ENCODE results near the gene CGB3.
A peak's percentile ranks its signal among the peaks of the same experiment; 100 is the strongest.
"Not testable (repeated sequence)": the region's sequence is repeated elsewhere in the genome, so short reads cannot be mapped to it uniquely, and the experiment has no call there.

Gene CGB3

DNA sequence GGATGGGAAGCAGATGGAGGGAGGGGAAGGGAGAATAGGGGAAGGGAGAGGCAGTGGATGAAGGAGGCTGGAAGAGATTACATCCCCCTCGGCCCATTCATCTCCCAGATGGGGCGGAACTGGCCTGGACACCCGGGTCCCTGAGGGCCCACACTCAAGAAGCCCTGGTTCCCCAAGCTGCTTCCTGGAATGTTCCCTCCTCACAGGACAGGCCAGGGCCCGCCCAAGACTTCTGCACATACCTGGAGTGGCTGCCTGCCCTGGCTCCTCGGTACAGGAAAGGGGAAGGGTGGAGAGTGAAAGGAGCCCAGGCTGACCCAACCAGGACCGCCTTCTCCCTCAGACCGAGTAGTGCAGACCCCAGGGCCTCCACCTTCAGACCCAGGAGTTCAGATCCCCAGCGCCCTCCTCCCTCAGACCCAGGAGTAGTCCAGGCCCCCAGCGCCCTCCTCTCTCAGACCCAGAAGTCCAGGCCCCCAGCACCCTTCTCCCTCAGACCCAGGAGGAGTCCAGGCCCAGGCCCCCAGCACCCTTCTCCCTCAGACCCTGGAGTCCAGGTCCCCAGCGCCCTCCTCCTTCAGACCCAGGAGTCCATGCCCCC lies 40.0 kb upstream of the CGB3 start:
- DNase-seq (ENCODE audit: low read depth): no peak
- peak overlapping the region; percentile 28; the same call in 1 of the 2 replicates for H3K4me3 ChIP-seq (ENCODE audit: low read depth, low read length)
- TF ChIP-seq, protein P1, sequence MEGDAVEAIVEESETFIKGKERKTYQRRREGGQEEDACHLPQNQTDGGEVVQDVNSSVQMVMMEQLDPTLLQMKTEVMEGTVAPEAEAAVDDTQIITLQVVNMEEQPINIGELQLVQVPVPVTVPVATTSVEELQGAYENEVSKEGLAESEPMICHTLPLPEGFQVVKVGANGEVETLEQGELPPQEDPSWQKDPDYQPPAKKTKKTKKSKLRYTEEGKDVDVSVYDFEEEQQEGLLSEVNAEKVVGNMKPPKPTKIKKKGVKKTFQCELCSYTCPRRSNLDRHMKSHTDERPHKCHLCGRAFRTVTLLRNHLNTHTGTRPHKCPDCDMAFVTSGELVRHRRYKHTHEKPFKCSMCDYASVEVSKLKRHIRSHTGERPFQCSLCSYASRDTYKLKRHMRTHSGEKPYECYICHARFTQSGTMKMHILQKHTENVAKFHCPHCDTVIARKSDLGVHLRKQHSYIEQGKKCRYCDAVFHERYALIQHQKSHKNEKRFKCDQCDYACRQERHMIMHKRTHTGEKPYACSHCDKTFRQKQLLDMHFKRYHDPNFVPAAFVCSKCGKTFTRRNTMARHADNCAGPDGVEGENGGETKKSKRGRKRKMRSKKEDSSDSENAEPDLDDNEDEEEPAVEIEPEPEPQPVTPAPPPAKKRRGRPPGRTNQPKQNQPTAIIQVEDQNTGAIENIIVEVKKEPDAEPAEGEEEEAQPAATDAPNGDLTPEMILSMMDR (IDR thresholded peaks at IDR 0.05; ENCODE audit: control insufficient read depth, extremely low read depth, insufficient read depth): no peak

DNA sequence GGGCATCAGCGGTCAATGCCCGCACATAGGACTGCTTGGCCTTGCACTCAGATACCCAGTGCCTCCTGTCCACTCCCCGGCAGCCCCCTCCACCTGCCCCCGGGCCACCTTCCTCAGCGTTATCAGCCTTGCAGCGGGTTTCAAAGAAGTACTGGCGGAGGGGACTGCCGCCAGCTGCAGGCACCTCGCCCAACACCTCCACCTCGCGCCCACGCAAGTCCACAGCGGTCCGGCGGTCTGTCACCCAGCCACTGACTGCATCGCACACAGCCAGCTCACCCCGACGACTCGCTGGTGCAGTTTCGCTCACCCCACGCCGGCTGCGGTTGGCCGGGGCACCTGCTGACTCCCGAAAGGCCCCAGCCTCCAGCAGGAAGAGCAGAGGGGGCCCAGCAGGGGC lies 37.3 kb upstream of the CGB3 start:
- no peak overlapping the region for H3K4me3 ChIP-seq (ENCODE audit: low read depth, low read length)
- DNase-seq (ENCODE audit: low read depth): no peak
- TF ChIP-seq, protein P1 (IDR thresholded peaks at IDR 0.05; ENCODE audit: control insufficient read depth, extremely low read depth, insufficient read depth): no peak

DNA sequence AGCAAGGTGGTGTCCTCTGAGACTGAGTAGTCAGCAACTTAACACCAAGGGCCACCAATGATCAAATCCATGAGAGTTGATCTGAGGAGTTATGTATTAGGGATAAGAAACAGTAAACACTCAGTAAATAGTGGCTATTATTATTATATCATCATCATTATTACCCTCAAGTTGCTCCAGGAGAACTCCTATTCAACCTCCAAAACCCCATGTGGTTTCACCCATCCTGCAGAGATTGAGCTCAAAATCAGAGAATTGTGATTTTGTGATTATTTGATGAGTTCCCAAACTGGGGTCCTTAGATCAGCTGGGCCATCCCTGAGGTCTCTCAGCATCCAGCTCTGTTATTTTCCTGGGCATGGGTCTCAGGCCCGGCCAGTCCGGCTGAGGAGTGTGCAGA lies 36.9 kb upstream of the CGB3 start:
- TF ChIP-seq, protein P1 (IDR thresholded peaks at IDR 0.05; ENCODE audit: control insufficient read depth, extremely low read depth, insufficient read depth): no peak
- DNase-seq (ENCODE audit: low read depth): no peak
- no peak overlapping the region for H3K4me3 ChIP-seq (ENCODE audit: low read depth, low read length)

DNA sequence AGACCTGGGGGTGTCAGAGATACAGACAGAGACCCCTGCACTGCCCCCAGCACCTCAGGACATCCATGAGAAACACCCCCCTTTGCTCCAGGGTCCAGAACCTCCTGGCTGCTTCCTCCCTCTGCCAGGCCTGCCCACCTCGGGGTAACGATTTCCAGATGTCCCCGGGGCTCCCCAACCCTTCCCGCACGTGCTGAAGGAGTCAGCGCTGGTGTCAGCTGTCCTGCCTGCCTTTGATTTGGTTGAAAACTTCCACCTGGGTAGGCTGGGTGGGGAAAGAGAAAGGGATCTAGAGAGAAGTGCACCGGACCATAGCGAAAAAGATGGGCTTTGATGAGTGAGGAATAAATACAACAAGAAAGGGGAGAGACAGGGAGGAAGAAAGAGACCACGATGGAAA lies 34.9 kb upstream of the CGB3 start:
- H3K4me3 ChIP-seq (ENCODE audit: low read depth, low read length): no peak overlapping the region
- DNase-seq (ENCODE audit: low read depth): no peak
- TF ChIP-seq, protein P1 (IDR thresholded peaks at IDR 0.05; ENCODE audit: control insufficient read depth, extremely low read depth, insufficient read depth): no peak

DNA sequence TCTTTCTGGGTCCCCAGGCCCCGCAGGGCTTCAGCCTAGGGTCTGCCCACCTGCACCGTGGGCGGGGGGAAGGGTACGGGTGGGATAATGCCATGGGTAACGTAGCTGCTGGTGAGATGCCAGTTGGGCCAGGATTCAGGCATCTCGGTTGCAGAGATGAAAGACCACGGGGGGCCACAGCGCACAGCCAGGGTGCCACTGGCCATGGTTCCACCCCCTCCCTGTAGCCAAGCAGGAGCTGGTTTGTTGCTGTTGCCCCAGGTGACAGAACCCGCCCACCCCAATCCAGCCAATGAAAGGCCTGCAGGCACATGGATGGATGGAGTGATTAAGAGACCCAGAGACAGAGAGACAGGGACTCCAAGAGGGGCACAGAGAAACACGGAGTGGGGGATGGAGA lies 34.4 kb upstream of the CGB3 start:
- no peak for DNase-seq (ENCODE audit: low read depth)
- no peak overlapping the region for H3K4me3 ChIP-seq (ENCODE audit: low read depth, low read length)
- TF ChIP-seq, protein P1 (IDR thresholded peaks at IDR 0.05; ENCODE audit: control insufficient read depth, extremely low read depth, insufficient read depth): no peak

DNA sequence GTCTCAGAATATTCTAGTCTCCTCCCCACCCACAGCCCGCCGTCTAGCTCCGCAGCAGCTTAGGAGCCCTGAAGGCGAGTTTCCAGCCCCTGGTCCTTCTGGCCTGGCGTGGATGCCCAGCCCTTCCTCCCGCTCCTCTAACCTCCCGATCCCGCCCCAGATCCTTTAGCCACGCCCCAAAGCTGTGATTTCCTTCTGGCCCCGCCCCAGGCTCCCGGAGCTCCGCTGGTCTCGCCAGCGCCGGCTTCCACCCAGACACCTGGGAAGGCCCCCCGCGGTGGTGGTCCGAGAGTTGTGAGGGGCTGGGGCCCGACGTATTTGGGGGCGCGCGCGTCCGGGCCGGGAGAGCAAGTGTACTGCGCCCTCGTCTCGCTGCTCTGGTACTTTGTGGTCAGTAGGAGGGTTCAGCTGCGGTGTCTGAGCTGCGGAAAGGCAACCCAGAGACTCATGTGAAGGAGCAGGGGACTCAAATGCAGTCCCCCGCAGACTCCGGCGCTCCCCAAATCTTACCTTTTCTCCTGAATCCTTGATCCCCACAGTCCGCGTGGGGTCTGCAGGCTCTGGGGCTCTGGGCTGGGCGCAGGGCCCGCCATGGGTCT lies 33.6 kb upstream of the CGB3 start, which contains the start of gene CGB7:
TSS of gene CGB7 (minus strand) at position 114 of the 599 bp plus-strand sequence. CDS start 2,374 bp downstream, outside the sequence.
- TF ChIP-seq, protein P1 (IDR thresholded peaks at IDR 0.05; ENCODE audit: control insufficient read depth, extremely low read depth, insufficient read depth): no peak
- H3K4me3 ChIP-seq (ENCODE audit: low read depth, low read length): peak within 1 kb of the TSS; percentile 47
- DNase-seq (ENCODE audit: low read depth): no peak

DNA sequence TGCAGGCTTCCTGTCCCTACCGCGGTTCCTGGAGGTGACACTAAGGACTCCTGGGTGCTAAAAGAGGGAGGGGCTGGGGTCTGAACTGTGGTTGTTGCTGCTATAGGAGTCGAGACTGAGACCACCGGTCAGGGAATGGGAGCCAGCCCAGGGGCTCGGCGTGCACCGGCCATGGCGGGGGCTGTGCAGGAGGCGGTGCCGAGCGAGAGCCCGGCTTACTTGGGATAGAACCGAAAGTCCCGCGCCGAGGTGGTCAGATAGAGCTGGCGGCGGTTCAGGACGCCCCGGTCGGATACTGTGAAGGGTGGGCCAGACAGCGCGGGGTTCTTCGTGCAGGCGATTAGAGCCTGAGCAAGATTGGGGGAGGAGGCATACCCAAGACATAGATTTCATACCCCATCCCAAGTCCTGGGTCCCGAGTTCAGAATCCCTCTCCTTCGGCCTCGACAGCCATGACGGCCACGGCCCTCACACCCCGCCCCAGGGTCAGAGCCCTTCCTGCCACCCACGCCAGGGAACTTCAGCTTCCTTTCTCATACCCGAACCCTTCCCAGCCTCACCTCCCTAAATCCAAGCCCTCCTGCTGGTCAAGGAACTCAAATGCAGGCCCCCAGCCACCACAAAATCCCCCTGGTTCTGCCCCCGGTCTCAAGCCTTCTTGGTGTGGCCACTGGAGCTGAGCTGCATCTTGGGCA lies 32.9 kb upstream of the CGB3 start:
- not testable (repeated sequence) for H3K4me3 ChIP-seq (ENCODE audit: low read depth, low read length); DNase-seq (ENCODE audit: low read depth)
